Measurements from ENCODE around the gene FLAD1.

GRCh38 chr1:155005076-155006011, 22.2 kb downstream of the FLAD1 start:
- no peak for TF ChIP-seq CTCF (IDR thresholded peaks at IDR 0.05)
- TF ChIP-seq REST (IDR thresholded peaks at IDR 0.05; ENCODE audit: insufficient read depth in 1 of 2, low read depth in 2 of 2, low read length in 1 of 2), result no peak

Measured in Panc1 (cell line).